ENCODE results near the gene USP47. TPM values are rescaled to one million over a fixed set of nuclear protein-coding genes. Genes with fewer than 3 reads are reported as not detected.

USP47 gene
- polyA plus RNA-seq, 3 donors = 90.4 to 97.5 (median 91.0) TPM

DNA sequence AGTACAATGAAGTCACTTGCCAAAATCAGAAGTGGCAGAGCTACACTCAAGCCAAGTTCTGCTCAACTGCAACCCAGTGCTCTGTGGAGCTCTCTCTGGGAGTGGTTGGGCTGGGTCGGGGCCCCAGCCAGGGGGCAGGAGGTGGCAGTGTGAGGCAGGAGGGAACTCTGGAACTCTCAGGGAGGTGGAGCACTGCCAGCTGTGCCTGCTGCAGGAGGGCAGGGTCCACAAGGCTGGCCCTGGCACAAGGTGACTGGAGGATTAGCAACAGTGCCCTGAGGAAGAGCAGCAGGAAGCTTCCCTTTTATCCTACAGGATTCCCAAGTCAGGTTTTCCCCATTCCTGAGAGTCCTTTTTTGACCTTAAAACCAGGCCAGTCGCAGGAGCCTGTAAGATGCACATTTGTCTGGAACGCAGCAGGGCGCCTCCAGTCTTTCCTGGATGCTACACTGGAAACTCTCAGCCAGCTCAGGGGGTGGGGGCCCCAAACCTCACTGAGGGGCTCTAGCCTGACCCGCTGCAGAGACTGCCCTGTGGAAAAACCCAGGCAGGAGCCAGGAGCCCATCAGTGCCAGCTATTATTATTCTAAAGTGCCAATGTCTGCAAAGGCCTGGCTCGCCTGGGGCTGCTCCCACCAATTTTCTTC is 134.8 kb downstream of the USP47 start:
- DNase-seq (ENCODE audit: low read depth in 3 of 3, low spot score in 2 of 3) = no peak

DNA sequence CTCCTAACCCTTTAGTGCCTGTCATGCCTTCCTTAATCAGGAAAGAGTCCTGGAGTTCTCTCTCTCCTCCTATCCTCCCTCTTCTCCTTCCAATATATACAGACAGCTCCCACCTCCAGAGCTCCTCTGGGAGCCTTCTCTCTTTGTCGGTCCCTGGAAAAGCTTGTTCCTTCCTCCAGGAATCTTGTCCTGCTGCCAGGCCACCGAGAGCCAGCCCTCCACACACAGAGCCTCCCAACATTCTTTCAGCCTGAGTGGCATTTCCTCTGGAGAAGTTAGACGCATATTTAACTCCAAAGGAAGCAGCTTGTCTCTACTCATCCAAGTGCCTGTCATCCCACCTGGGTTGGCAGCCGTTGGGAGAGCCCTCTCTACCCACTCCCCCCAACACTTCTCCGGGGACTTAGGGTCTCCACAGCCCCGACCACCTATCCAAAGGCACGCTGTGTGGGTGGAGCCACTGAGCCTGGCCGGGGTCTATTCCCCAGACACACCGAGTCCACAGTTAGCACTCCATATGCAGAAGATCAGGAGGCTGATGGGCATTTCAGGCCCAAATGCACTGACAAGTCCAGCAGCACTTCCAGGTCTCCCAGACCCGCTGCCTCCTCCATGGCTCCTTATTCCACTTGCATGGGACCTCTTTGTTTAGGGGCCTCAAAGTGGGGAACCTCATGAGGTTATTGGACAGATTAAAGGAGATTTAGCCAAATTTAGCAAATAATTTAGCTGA is 135.6 kb downstream of the USP47 start:
- DNase-seq (ENCODE audit: low read depth in 3 of 3, low spot score in 2 of 3) = no peak

GRCh38 chr11:11978098-11978637 is 136.4 kb downstream of the USP47 start:
- DNase-seq (ENCODE audit: low read depth in 3 of 3, low spot score in 2 of 3) = no peak

DNA sequence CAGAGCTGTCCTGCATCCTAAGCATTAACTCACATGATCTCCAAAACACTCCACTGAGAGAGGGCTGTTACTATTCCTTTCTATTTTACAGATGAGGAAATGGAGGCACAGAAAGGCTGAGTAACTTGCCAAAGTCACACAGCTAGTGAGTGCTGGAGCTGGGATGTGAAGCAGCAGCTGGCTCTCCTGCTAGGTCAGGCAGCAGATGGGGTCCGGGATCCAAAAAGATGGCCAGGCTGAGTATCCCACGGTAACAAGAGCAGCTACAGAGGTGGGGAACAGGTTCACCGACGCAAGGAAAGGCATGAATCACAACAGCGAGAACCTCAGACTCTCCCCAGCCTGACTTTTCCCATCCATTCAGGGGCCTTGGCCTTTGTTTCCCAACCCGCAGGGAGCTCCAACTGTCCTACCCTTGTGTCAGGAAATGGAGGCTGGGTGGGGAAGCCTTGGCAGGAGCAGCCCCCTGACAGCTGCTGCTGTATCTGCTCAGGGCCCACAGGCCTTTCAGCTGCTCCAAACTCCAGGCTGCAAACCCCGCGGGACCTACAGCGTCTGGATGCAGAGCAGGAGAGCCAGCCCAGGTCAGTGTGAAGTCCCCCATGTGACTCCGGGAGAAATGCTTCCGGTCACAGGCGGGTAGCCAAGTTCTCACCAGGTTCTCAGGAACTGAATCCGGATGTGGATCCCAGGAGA is 137.2 kb downstream of the USP47 start:
- DNase-seq (ENCODE audit: low read depth in 3 of 3, low spot score in 2 of 3) = no peak

DNA sequence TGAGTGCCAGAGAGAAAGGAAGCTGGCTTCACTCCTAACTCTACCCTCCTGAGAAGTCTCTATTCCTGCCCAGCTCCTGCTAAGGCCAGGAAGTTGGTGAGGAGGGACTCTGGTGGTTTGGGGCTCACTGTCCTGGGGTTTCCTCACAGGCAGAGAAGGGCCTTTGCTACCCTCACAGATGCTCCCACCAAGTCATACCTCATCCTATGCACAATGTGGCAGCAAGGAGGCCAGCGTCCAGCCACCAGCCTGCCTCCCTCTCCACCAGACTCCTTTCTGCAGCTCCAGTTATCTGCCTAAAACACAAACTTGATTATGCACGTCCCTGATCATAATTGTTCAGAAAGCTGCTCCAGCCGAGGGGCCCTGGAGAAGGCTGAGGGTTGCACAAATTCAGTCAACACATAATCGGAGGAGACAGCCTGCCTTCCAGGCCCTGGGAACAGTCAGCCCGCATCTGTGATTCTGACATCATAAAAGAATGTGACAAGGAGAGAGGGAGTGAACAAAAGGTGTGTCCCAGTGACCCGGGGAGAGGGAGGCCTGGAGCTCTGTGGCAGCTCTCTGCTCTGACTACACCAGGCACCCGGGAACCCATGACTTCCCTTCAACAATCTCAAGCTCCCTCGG is 137.8 kb downstream of the USP47 start:
- DNase-seq (ENCODE audit: low read depth in 3 of 3, low spot score in 2 of 3) = no peak

DNA sequence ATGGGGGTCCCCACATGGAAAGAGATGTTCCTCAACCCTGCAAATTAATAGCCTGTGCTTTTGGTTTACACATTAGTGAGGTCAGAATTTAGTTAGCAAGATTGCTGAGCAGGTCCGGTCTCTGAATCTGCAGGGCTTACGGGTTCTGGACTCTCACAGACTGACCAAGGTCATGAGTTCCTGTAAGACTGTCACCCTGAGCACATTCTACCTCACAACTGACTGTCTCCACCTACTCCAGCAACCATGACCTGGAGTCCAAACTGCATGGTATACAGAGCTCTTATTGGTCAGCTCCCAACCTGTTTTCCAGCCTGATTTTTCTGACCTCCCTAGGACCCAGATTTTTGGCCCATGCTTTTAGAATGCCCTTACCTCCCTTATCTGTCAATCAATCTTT is 138.4 kb downstream of the USP47 start:
- no peak for DNase-seq (ENCODE audit: low read depth in 3 of 3, low spot score in 2 of 3)

GRCh38 chr11:11980841-11981308 is 139.1 kb downstream of the USP47 start:
- DNase-seq (ENCODE audit: low read depth in 3 of 3, low spot score in 2 of 3) = no peak

GRCh38 chr11:11981364-11981763 is 139.6 kb downstream of the USP47 start:
- no peak for DNase-seq (ENCODE audit: low read depth in 3 of 3, low spot score in 2 of 3)

DNA sequence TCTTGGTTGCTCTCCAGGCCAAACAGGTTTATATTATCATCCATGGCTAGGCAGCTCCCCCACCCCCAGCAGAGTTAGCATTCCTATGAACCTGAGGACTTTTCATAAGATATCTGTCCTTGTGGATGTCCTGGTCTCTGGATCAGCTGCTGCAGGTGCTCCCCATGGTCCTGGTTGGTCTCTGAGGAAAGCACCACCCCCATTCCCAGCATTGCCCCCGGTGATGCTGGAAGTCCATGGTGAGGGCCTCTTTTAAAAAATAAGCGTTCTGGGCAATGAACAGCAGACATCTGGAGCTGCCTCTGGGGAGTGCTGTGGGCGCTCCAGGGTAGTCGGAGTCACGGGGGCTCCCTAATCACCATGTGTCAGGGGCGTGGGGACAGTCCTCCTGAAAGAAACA is 140.1 kb downstream of the USP47 start:
- DNase-seq (ENCODE audit: low read depth in 3 of 3, low spot score in 2 of 3) = no peak

- DNase-seq (ENCODE audit: low read depth in 3 of 3, low spot score in 2 of 3) = no peak
Measured at GRCh38 chr11:11982461-11982860, 140.7 kb downstream of the USP47 start.

DNA sequence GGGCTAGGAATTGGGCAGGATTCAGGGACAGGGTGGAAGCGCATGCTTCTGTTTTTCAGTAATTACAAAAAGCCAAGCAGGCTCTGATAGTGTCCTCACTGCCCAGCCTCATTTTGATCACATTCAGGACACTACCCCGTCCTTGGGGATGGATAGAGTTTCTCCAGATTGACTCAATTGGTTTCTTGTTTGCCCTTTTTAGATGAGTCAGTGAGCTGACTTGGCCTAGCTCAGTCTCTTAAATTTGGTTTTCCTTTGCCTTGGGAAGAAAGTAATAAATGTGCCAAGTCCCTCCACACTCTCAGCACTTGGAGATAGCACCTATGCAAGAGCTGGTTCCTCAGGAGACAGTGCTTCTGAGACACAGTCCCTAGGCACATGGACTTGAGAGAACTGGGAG is 141.2 kb downstream of the USP47 start:
- no peak for DNase-seq (ENCODE audit: low read depth in 3 of 3, low spot score in 2 of 3)

- no peak for DNase-seq (ENCODE audit: low read depth in 3 of 3, low spot score in 2 of 3)
Measured at GRCh38 chr11:11983427-11983826, 141.7 kb downstream of the USP47 start.

- no peak for DNase-seq (ENCODE audit: low read depth in 3 of 3, low spot score in 2 of 3)
Measured at GRCh38 chr11:11984563-11984962, 142.8 kb downstream of the USP47 start.

GRCh38 chr11:11985016-11985715 is 143.4 kb downstream of the USP47 start:
- no peak for DNase-seq (ENCODE audit: low read depth in 3 of 3, low spot score in 2 of 3)

GRCh38 chr11:11985954-11986949 is 144.5 kb downstream of the USP47 start:
- no peak for DNase-seq (ENCODE audit: low read depth in 3 of 3, low spot score in 2 of 3)

DNA sequence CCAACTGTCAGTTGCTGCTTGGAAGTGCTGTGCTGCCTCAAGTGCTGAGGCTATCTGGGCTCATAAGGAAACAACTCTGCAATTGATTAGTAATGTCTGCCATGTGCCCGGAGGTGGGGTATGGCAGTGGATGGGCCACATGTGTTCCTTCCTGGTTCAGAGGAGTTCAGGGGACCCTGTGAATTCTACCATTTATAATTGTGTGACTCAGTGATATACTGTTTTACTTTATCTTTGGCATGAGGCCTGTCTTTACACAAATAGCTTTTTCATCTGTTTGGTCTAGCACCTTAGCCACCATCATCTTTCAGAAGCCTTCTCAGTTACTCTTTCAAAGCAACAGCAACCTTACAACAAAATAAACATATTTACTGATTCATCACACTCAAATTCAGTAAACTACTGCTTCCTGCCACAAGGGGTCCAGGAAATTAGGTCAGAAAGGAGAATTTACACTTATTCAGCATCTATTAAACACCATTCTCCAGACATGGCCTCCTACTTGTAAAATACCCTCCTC is 145.8 kb downstream of the USP47 start:
- no peak for DNase-seq (ENCODE audit: low read depth in 3 of 3, low spot score in 2 of 3)

GRCh38 chr11:11988099-11988651 is 146.4 kb downstream of the USP47 start:
- no peak for DNase-seq (ENCODE audit: low read depth in 3 of 3, low spot score in 2 of 3)

DNA sequence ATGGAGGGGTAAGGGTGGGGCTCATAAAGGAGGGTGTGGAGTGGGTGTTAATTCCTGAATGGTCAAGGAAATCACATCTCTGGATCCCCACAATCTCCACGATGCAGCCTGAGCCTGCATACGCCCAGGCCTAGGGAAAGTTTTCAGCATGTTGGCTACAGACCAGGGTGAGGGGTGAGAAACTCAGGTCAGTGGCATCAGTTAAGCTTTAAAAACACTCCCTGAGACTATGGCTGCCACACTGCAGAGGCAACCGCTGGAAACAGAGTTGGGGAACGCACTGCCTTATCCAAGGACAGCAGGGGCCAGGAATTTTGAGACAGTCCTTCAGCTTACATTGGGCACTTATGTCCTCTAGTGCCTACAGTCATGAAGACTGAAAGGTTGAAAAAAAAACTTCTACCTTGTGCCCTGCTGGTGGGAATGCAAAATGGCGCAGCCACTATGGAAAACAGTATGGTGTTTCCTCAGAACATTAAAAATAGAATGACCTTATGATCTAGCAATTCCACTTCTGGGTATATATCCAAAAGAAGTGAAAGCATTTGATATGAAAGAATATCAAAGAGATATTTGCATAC is 147.0 kb downstream of the USP47 start:
- DNase-seq (ENCODE audit: low read depth in 3 of 3, low spot score in 2 of 3) = no peak
